ENCODE data around the gene EIF4G3.

Gene EIF4G3

DNA sequence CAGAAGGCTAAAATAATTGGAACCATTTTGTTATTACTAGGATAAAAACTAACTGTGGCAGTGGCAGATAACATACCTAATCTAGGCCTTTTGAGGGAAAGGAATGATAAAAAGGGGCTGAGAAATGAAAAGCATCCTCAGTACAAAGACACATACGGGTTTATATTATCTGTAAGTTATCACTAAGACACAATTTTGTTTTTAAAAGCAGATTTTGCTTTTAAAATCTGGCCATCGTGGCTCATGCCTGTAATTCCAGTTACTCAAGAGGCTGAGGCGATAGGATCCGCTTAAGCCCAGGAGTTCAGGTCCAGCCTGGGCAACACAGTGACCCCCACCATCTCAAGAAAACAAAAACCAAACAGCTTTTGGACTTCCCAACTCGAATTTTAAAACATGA is 364.8 kb downstream of the EIF4G3 start:
- TF ChIP-seq FOXP2 (optimal IDR thresholded peaks at IDR 0.05; ENCODE audit: borderline replicate concordance, extremely low read depth, extremely low read length, insufficient read depth) (no peak), SIN3A (IDR thresholded peaks at IDR 0.05; ENCODE audit: borderline replicate concordance, insufficient read depth, low read length) (no peak), POLR2AphosphoS5 (IDR thresholded peaks at IDR 0.05; ENCODE audit: low read depth, low read length) (no peak), TAF1 (IDR thresholded peaks at IDR 0.05; ENCODE audit: borderline replicate concordance, insufficient read depth, low read length) (no peak)
- TF ChIP-seq, protein P1, sequence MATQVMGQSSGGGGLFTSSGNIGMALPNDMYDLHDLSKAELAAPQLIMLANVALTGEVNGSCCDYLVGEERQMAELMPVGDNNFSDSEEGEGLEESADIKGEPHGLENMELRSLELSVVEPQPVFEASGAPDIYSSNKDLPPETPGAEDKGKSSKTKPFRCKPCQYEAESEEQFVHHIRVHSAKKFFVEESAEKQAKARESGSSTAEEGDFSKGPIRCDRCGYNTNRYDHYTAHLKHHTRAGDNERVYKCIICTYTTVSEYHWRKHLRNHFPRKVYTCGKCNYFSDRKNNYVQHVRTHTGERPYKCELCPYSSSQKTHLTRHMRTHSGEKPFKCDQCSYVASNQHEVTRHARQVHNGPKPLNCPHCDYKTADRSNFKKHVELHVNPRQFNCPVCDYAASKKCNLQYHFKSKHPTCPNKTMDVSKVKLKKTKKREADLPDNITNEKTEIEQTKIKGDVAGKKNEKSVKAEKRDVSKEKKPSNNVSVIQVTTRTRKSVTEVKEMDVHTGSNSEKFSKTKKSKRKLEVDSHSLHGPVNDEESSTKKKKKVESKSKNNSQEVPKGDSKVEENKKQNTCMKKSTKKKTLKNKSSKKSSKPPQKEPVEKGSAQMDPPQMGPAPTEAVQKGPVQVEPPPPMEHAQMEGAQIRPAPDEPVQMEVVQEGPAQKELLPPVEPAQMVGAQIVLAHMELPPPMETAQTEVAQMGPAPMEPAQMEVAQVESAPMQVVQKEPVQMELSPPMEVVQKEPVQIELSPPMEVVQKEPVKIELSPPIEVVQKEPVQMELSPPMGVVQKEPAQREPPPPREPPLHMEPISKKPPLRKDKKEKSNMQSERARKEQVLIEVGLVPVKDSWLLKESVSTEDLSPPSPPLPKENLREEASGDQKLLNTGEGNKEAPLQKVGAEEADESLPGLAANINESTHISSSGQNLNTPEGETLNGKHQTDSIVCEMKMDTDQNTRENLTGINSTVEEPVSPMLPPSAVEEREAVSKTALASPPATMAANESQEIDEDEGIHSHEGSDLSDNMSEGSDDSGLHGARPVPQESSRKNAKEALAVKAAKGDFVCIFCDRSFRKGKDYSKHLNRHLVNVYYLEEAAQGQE (IDR thresholded peaks at IDR 0.05; ENCODE audit: insufficient read depth in 1 of 2, low read depth in 2 of 2, low read length in 2 of 2) = no peak

DNA sequence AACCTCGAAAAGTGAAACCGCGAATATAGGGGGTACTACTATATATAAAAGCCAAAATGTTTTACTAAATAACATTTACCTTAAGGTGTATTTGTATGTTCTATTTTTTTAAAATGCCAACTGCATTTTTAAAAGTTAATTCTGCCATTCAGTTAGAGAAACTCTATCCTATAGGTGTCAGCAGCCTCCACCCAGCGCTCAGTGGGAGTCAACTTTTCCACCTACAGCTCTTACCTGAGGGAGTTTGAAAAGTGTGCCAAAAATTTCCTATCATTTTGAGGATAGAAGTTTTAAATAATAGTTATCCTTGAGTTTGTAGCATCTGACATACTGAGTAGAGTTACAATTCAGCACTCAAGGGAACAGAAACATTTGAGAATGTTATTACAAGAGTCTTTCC is 383.5 kb downstream of the EIF4G3 start:
- no peak for TF ChIP-seq TAF1 (IDR thresholded peaks at IDR 0.05; ENCODE audit: borderline replicate concordance, insufficient read depth, low read length)
- TF ChIP-seq POLR2AphosphoS5 (IDR thresholded peaks at IDR 0.05; ENCODE audit: low read depth, low read length) = no peak
- TF ChIP-seq FOXP2 (optimal IDR thresholded peaks at IDR 0.05; ENCODE audit: borderline replicate concordance, extremely low read depth, extremely low read length, insufficient read depth) = no peak
- no peak for TF ChIP-seq SIN3A (IDR thresholded peaks at IDR 0.05; ENCODE audit: borderline replicate concordance, insufficient read depth, low read length)
- TF ChIP-seq, protein P1 (IDR thresholded peaks at IDR 0.05; ENCODE audit: insufficient read depth in 1 of 2, low read depth in 2 of 2, low read length in 2 of 2) = no peak

DNA sequence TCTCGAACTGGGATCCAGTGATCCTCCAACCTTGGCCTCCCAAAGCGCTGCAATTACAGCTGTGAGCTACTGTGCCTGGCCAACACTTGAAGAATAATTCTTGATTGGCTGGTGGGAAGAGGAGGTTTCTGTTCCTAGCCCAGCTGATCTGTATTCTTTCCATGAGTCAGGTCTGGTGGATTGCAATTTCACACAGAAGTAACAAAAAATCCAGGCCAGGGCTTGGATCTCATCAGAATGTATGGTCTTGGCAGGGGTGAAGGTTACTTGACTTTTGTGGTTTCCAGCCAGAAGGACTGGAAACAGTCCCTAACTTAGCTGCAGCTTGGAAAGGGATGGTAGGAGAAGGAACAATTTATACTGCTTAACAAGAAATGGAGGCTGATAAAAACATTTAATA is 384.5 kb downstream of the EIF4G3 start:
- TF ChIP-seq SIN3A (IDR thresholded peaks at IDR 0.05; ENCODE audit: borderline replicate concordance, insufficient read depth, low read length) = no peak
- no peak for TF ChIP-seq POLR2AphosphoS5 (IDR thresholded peaks at IDR 0.05; ENCODE audit: low read depth, low read length)
- TF ChIP-seq TAF1 (IDR thresholded peaks at IDR 0.05; ENCODE audit: borderline replicate concordance, insufficient read depth, low read length) = no peak
- no peak for TF ChIP-seq FOXP2 (optimal IDR thresholded peaks at IDR 0.05; ENCODE audit: borderline replicate concordance, extremely low read depth, extremely low read length, insufficient read depth)
- TF ChIP-seq, protein P1 (IDR thresholded peaks at IDR 0.05; ENCODE audit: insufficient read depth in 1 of 2, low read depth in 2 of 2, low read length in 2 of 2) = no peak

DNA sequence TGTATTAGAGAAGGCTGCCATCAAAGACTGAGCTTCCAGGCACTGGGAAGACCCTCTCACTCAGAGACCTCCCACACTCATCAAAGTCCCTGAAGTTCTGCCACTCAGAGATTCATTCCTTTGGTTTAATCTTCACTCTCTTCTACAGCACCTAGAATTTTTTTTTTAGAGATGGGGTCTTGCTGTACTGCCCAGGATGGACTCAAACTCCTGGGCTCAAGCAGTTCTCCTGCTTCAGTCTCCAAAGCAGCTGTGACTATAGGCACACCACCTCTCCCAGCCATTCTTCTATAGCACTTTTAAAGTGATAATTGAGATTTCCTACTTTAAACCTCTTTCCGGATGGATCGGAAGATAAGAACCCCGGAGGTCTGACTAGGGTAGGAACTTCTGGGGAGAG is 385.9 kb downstream of the EIF4G3 start:
- TF ChIP-seq POLR2AphosphoS5 (IDR thresholded peaks at IDR 0.05; ENCODE audit: low read depth, low read length) (no peak), TAF1 (IDR thresholded peaks at IDR 0.05; ENCODE audit: borderline replicate concordance, insufficient read depth, low read length) (no peak), FOXP2 (optimal IDR thresholded peaks at IDR 0.05; ENCODE audit: borderline replicate concordance, extremely low read depth, extremely low read length, insufficient read depth) (no peak), SIN3A (IDR thresholded peaks at IDR 0.05; ENCODE audit: borderline replicate concordance, insufficient read depth, low read length) (no peak)
- TF ChIP-seq, protein P1 (IDR thresholded peaks at IDR 0.05; ENCODE audit: insufficient read depth in 1 of 2, low read depth in 2 of 2, low read length in 2 of 2) = no peak
